K562 (cell line): Measurements from ENCODE around the gene RHOV. TPM values are rescaled to one million over a fixed set of nuclear protein-coding genes. Genes with fewer than 3 reads are reported as not detected.

Experiments
- ARNT ChIP-seq, 2 experiments: fragments of 450-650 bp; IDR thresholded peaks; 2 replicates each; pipeline ENCODE4 v1.6.1; 2016; ENCODE audit warnings: mild to moderate bottlenecking in 1 of 2
- CBX3 ChIP-seq, 2 experiments: IDR thresholded peaks; 1 replicate in 1 of 2; 2 replicates in 1 of 2; pipeline ENCODE4 v1.6.1; 2012; ENCODE audit warnings: inconsistent platforms in 2 of 2, low read length in 2 of 2, borderline replicate concordance in 1 of 2, control low read depth in 1 of 2
- CEBPB ChIP-seq: fragments of 450-650 bp; IDR thresholded peaks from 2 replicates; pipeline ENCODE4 v1.6.1; 2016; ENCODE audit warnings: missing genetic modification characterization, missing compliant biosample characterization
- CLOCK ChIP-seq: fragments of 250-450 bp; sonication (Bioruptor Pico); IDR thresholded peaks from 2 replicates; pipeline ENCODE4 v1.4.0; 2020; ENCODE audit warnings: mild to moderate bottlenecking, moderate library complexity, borderline replicate concordance
- ERF ChIP-seq: fragments of 450-650 bp; formaldehyde crosslinking; IDR thresholded peaks from 2 replicates; pipeline ENCODE4 v1.4.0; 2020; ENCODE audit warnings: mild to moderate bottlenecking, mixed read lengths
- HDAC6 ChIP-seq: IDR thresholded peaks from 2 replicates; pipeline ENCODE4 v1.6.1; 2012; ENCODE audit warnings: low read depth, mild to moderate bottlenecking, control low read depth, inconsistent platforms, low read length, moderate library complexity
- HNRNPL ChIP-seq: fragments of 200-400 bp; formaldehyde crosslinking; IDR thresholded peaks from 2 replicates; pipeline ENCODE4 v1.6.1; 2017; ENCODE audit warnings: low read depth, mild to moderate bottlenecking, low read length
- NBN ChIP-seq: fragments of 450-650 bp; IDR thresholded peaks from 2 replicates; pipeline ENCODE4 v1.6.1; 2016; ENCODE audit warnings: low read depth, mild to moderate bottlenecking
- NONO ChIP-seq, 2 experiments: fragments of 200-400 bp in 1 of 2; fragments of 450-650 bp in 1 of 2; formaldehyde crosslinking in 1 of 2; IDR thresholded peaks; 2 replicates each; pipeline ENCODE4 v1.6.1; 2017; ENCODE audit warnings: low read depth in 2 of 2, mild to moderate bottlenecking in 2 of 2, moderate library complexity in 2 of 2, low read length in 1 of 2
- TSHZ1 ChIP-seq: fragments of 250-450 bp; sonication (Bioruptor Pico); IDR thresholded peaks from 2 replicates; pipeline ENCODE4 v1.4.0; 2020; ENCODE audit warnings: mild to moderate bottlenecking, moderate library complexity
- ZNF23 ChIP-seq: fragments of 250-450 bp; sonication (Bioruptor Pico); IDR thresholded peaks from 2 replicates; pipeline ENCODE4 v1.4.0; 2020; ENCODE audit warnings: mild to moderate bottlenecking
- ZNF512 ChIP-seq: IDR thresholded peaks from 2 replicates; pipeline ENCODE4 v1.6.1; 2016; ENCODE audit warnings: missing genetic modification characterization, missing compliant biosample characterization
- polyA plus RNA-seq, 8 experiments: library from polyadenylated mRNA; depleted of rRNA in 4 of 8; stranded (reverse) in 5 of 8; unstranded in 3 of 8; fragments of >200 nt; fragmentation: Nextera tagmentation in 2 of 8; fragmentation: Illumina TruSeq in 1 of 8; extraction: Ambion mirVana in 2 of 8; extraction: Trizol in 1 of 8; gene quantifications; 2 replicates each; pipeline versions ENCODE4 v1.2.1 to v1.2.3, GENCODE V29; 2011 to 2014; ENCODE audit warnings: inconsistent platforms in 1 of 8, missing spikeins in 1 of 8
- total RNA-seq, 7 experiments: library from RNA; depleted of rRNA in 6 of 7; stranded (reverse); fragments of >200 nt in 6 of 7; fragmentation: Illumina TruSeq in 2 of 7; extraction: Trizol in 2 of 7; gene quantifications; 2 replicates each; pipeline versions ENCODE4 v1.2.1 to v1.2.3, GENCODE V29; 2011 to 2021; ENCODE audit warnings: low replicate concordance in 1 of 7

Gene RHOV
- total and polyA plus RNA-seq, 9 of the 15 experiments (the other 6 are each of a cell fraction or from before 2014, with no cell fraction given): 0.08 to 2.0 (median 1.1) TPM

GRCh38 chr15:40889112-40889511, 15.1 kb upstream of the RHOV start (continued):
- no peak for TF ChIP-seq ZNF512 (tag)
- no peak for TF ChIP-seq CEBPB (tag)
- no peak for TF ChIP-seq ARNT (IDR thresholded peaks at IDR 0.05)
- no peak for TF ChIP-seq CBX3 (IDR thresholded peaks at IDR 0.05; ENCODE audit: borderline replicate concordance in 1 of 2, low read length in 2 of 2)
- TF ChIP-seq ERF: no peak
- no peak for TF ChIP-seq NBN
- no peak for TF ChIP-seq TSHZ1 (CRISPR knock-in tag)
- TF ChIP-seq HNRNPL: no peak
- no peak for TF ChIP-seq CLOCK (CRISPR knock-in tag)
- TF ChIP-seq ZNF23 (CRISPR knock-in tag): no peak
- no peak for TF ChIP-seq HDAC6
- no peak for TF ChIP-seq NONO (IDR thresholded peaks at IDR 0.05; ENCODE audit: low read depth in 2 of 2, low read length in 1 of 2)
